ENCODE results near the gene EXT2.

DNA sequence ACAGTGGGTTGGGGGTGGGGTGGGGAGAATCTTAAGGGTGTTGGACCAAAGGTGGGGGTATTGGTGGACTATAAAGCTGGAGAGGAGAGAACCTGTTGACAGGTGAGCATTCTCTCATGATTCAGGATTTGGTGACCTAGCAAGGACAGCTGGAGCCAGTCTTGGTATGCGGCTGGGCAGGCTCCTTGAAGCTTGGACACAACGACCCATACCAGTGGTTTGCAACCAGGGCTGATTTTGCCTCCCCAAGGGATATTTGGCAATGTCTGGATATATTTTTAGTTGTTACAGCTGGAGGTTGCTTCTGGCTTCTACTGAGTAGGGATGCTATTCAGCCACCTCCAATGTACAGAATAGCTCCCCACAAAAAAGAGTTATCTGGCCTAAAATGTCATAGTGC, 5.6 kb downstream of the EXT2 start:
- TF ChIP-seq, protein P1, sequence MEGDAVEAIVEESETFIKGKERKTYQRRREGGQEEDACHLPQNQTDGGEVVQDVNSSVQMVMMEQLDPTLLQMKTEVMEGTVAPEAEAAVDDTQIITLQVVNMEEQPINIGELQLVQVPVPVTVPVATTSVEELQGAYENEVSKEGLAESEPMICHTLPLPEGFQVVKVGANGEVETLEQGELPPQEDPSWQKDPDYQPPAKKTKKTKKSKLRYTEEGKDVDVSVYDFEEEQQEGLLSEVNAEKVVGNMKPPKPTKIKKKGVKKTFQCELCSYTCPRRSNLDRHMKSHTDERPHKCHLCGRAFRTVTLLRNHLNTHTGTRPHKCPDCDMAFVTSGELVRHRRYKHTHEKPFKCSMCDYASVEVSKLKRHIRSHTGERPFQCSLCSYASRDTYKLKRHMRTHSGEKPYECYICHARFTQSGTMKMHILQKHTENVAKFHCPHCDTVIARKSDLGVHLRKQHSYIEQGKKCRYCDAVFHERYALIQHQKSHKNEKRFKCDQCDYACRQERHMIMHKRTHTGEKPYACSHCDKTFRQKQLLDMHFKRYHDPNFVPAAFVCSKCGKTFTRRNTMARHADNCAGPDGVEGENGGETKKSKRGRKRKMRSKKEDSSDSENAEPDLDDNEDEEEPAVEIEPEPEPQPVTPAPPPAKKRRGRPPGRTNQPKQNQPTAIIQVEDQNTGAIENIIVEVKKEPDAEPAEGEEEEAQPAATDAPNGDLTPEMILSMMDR (conservative IDR thresholded peaks at IDR 0.05 in 1 of 2, IDR thresholded peaks at IDR 0.05 in 1 of 2; ENCODE audit: low read depth in 1 of 2, low read length in 2 of 2) = no peak
- TF ChIP-seq EZH2 (IDR thresholded peaks at IDR 0.05; ENCODE audit: low read length, missing control alignments) = no peak
